HepG2 (cell line): ENCODE results near the gene ZNF625. TPM values are rescaled to one million over a fixed set of nuclear protein-coding genes. Genes with fewer than 3 reads are reported as not detected.

Experiments
- FOXK1 ChIP-seq: sonication (generic); formaldehyde crosslinking; IDR thresholded peaks from 2 replicates; pipeline ENCODE4 v1.4.0; 2020; ENCODE audit warnings: low read depth, missing genetic modification reagents, borderline replicate concordance
- KDM2A ChIP-seq: sonication (generic); formaldehyde crosslinking; IDR thresholded peaks from 2 replicates; pipeline ENCODE4 v1.4.0; 2020; ENCODE audit warnings: low read depth, missing genetic modification reagents, borderline replicate concordance
- MAX ChIP-seq: IDR thresholded peaks from 2 replicates; pipeline ENCODE4 v1.6.1; 2012; ENCODE audit warnings: inconsistent platforms
- PCBP1 ChIP-seq: fragments of 200-400 bp; formaldehyde crosslinking; IDR thresholded peaks from 2 replicates; pipeline ENCODE4 v1.6.1; 2017; ENCODE audit warnings: mild to moderate bottlenecking, low read depth, low read length, borderline replicate concordance
- RFX3 ChIP-seq: IDR thresholded peaks from 2 replicates; pipeline ENCODE4 v1.6.1; 2016; ENCODE audit warnings: missing biosample characterization, missing genetic modification reagents
- SMAD1 ChIP-seq: sonication (generic); formaldehyde crosslinking; IDR thresholded peaks from 2 replicates; pipeline ENCODE4 v1.4.0; 2020; ENCODE audit warnings: missing genetic modification reagents, low read depth, mild to moderate bottlenecking, borderline replicate concordance
- ZFP37 ChIP-seq: sonication (generic); formaldehyde crosslinking; IDR thresholded peaks from 2 replicates; pipeline ENCODE4 v1.4.0; 2020; ENCODE audit warnings: missing genetic modification reagents, borderline replicate concordance
- ZFP62 ChIP-seq: sonication (generic); formaldehyde crosslinking; IDR thresholded peaks from 2 replicates; pipeline ENCODE4 v1.4.0; 2020; ENCODE audit warnings: missing genetic modification reagents
- ZNF318 ChIP-seq: sonication (generic); formaldehyde crosslinking; IDR thresholded peaks from 2 replicates; pipeline ENCODE4 v1.4.0; 2020; ENCODE audit warnings: mild to moderate bottlenecking, missing genetic modification reagents
- polyA plus RNA-seq, 8 experiments: library from polyadenylated mRNA; depleted of rRNA in 3 of 8; stranded (reverse) in 7 of 8; unstranded in 1 of 8; fragments of >200 nt; fragmentation: Illumina TruSeq in 4 of 8; extraction: Trizol in 4 of 8; gene quantifications; 2 replicates each; pipeline versions ENCODE4 v1.2.1 to v1.2.3, GENCODE V29; 2011 to 2016; ENCODE audit warnings: low read depth in 4 of 8, missing spikeins in 1 of 8, mixed read lengths in 1 of 8; ENCODE audit not compliant: insufficient read depth in 1 of 8
- total RNA-seq, 5 experiments: library from RNA; depleted of rRNA; stranded (reverse); fragments of >200 nt; fragmentation: Illumina TruSeq; extraction: Trizol; gene quantifications; 2 replicates each; pipeline ENCODE4 v1.2.3, GENCODE V29; 2016; ENCODE audit warnings: low read depth in 1 of 5
- TF ChIP-seq, protein P1 (sequence below): sonication (generic); formaldehyde crosslinking; conservative IDR thresholded peaks from 2 replicates; pipeline ENCODE4 v1.8.0; 2022; ENCODE audit warnings: low read depth, missing genetic modification reagents
- TF ChIP-seq, protein P2 (sequence below): sonication (generic); formaldehyde crosslinking; IDR thresholded peaks from 2 replicates; pipeline ENCODE4 v1.5.0; 2020; ENCODE audit warnings: mild to moderate bottlenecking, missing genetic modification reagents, borderline replicate concordance

ZNF625 gene
- total and polyA plus RNA-seq, 2 of the 13 experiments (the other 11 are each of a cell fraction or from before 2014, with no cell fraction given) = 1.7 to 12.2 TPM

- TF ChIP-seq ZNF318 (CRISPR knock-in tag) (no peak), RFX3 (no peak), FOXK1 (CRISPR knock-in tag) (no peak), ZFP62 (CRISPR knock-in tag) (no peak; the same call in 1 of the 2 replicates), KDM2A (CRISPR knock-in tag) (peak; percentile 79; the same call in 1 of the 2 replicates), PCBP1 (no peak), MAX (peak; percentile 56; the same call in 1 of the 2 replicates), SMAD1 (CRISPR knock-in tag) (peak; percentile 89; the same call in 1 of the 2 replicates), ZFP37 (CRISPR knock-in tag) (no peak)
- TF ChIP-seq, protein P1, sequence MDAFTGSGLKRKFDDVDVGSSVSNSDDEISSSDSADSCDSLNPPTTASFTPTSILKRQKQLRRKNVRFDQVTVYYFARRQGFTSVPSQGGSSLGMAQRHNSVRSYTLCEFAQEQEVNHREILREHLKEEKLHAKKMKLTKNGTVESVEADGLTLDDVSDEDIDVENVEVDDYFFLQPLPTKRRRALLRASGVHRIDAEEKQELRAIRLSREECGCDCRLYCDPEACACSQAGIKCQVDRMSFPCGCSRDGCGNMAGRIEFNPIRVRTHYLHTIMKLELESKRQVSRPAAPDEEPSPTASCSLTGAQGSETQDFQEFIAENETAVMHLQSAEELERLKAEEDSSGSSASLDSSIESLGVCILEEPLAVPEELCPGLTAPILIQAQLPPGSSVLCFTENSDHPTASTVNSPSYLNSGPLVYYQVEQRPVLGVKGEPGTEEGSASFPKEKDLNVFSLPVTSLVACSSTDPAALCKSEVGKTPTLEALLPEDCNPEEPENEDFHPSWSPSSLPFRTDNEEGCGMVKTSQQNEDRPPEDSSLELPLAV (CRISPR knock-in tag) = no peak
- TF ChIP-seq, protein P2, sequence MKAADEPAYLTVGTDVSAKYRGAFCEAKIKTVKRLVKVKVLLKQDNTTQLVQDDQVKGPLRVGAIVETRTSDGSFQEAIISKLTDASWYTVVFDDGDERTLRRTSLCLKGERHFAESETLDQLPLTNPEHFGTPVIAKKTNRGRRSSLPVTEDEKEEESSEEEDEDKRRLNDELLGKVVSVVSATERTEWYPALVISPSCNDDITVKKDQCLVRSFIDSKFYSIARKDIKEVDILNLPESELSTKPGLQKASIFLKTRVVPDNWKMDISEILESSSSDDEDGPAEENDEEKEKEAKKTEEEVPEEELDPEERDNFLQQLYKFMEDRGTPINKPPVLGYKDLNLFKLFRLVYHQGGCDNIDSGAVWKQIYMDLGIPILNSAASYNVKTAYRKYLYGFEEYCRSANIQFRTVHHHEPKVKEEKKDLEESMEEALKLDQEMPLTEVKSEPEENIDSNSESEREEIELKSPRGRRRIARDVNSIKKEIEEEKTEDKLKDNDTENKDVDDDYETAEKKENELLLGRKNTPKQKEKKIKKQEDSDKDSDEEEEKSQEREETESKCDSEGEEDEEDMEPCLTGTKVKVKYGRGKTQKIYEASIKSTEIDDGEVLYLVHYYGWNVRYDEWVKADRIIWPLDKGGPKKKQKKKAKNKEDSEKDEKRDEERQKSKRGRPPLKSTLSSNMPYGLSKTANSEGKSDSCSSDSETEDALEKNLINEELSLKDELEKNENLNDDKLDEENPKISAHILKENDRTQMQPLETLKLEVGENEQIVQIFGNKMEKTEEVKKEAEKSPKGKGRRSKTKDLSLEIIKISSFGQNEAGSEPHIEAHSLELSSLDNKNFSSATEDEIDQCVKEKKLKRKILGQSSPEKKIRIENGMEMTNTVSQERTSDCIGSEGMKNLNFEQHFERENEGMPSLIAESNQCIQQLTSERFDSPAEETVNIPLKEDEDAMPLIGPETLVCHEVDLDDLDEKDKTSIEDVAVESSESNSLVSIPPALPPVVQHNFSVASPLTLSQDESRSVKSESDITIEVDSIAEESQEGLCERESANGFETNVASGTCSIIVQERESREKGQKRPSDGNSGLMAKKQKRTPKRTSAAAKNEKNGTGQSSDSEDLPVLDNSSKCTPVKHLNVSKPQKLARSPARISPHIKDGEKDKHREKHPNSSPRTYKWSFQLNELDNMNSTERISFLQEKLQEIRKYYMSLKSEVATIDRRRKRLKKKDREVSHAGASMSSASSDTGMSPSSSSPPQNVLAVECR (CRISPR knock-in tag) = peak; percentile 88; the same call in 1 of the 2 replicates
Observed at GRCh38 chr19:12156223-12157058, at the start of gene ZNF625 (continued).
